MM.1S (cell line): ENCODE results near the gene ABCC11.

ENCODE experiments used
- DNase-seq: peaks from one replicate; pipeline ENCODE4 v3.0.0-alpha.2; 2015
- H2AFZ ChIP-seq: fragments of 300-600 bp; sonication (generic); 2 replicates; pipeline ENCODE4 v1.6.0; 2016; ENCODE audit warnings: antibody characterized with exemption, low read length
- H3F3A ChIP-seq: fragments of 300-600 bp; sonication (generic); 2 replicates; pipeline ENCODE4 v1.6.1; 2016; ENCODE audit warnings: mild to moderate bottlenecking, antibody characterized with exemption, low read length, moderate library complexity, mixed read lengths; ENCODE audit not compliant: insufficient read depth
- H3K27ac ChIP-seq: fragments of 300-600 bp; sonication (generic); 2 replicates; pipeline ENCODE4 v1.5.1; 2016; ENCODE audit warnings: mild to moderate bottlenecking, low read length
- H3K27me3 ChIP-seq: fragments of 300-600 bp; sonication (generic); replicated peaks from 2 replicates; pipeline ENCODE4 v1.6.0; 2016; ENCODE audit warnings: low read length; ENCODE audit not compliant: insufficient read depth
- H3K36me3 ChIP-seq: fragments of 300-600 bp; sonication (generic); replicated peaks from 2 replicates; pipeline ENCODE4 v1.6.1; 2016; ENCODE audit warnings: mild to moderate bottlenecking, low read length, mixed read lengths; ENCODE audit not compliant: insufficient read depth
- H3K4me1 ChIP-seq: fragments of 300-600 bp; sonication (generic); 2 replicates; pipeline ENCODE4 v1.6.1; 2016; ENCODE audit warnings: low read length, mixed read lengths
- H3K4me2 ChIP-seq: fragments of 300-600 bp; sonication (generic); 2 replicates; pipeline ENCODE4 v1.6.0; 2016; ENCODE audit warnings: low read depth, low read length
- H3K4me3 ChIP-seq: fragments of 300-600 bp; sonication (generic); 2 replicates; pipeline ENCODE4 v1.5.1; 2016; ENCODE audit warnings: low read length, mixed read lengths
- H3K79me2 ChIP-seq: fragments of 300-600 bp; sonication (generic); 2 replicates; pipeline ENCODE4 v1.6.1; 2016; ENCODE audit warnings: mixed run types, low read length, mixed read lengths
- H3K9ac ChIP-seq: fragments of 300-600 bp; sonication (generic); 2 replicates; pipeline ENCODE4 v1.6.1; 2016; ENCODE audit warnings: low read length, mixed read lengths
- H3K9me2 ChIP-seq: fragments of 300-600 bp; sonication (generic); replicated peaks from 2 replicates; pipeline ENCODE4 v1.6.1; 2016; ENCODE audit warnings: mild to moderate bottlenecking, low read length, mixed read lengths; ENCODE audit not compliant: insufficient read depth
- H3K9me3 ChIP-seq: fragments of 300-600 bp; sonication (generic); replicated peaks from 2 replicates; pipeline ENCODE4 v1.6.1; 2016; ENCODE audit warnings: mild to moderate bottlenecking, low read length, mixed read lengths; ENCODE audit not compliant: insufficient read depth
- H4K20me1 ChIP-seq: fragments of 300-600 bp; sonication (generic); 2 replicates; pipeline ENCODE4 v1.6.1; 2016; ENCODE audit warnings: mild to moderate bottlenecking, low read length, moderate library complexity, mixed read lengths; ENCODE audit not compliant: insufficient read depth
- EZH2 ChIP-seq: fragments of 300-600 bp; sonication (generic); optimal IDR thresholded peaks from 2 replicates; pipeline ENCODE3; 2017; ENCODE audit warnings: low read depth, mild to moderate bottlenecking, antibody characterized with exemption, low read length, mixed read lengths
- EZH2phosphoT487 ChIP-seq: fragments of 300-600 bp; sonication (generic); IDR thresholded peaks from 2 replicates; pipeline ENCODE4 v1.6.1; 2018; ENCODE audit warnings: antibody characterized with exemption, low read length
- TF ChIP-seq, protein P1 (sequence below): fragments of 300-600 bp; sonication (generic); IDR thresholded peaks from 2 replicates; pipeline ENCODE4 v1.5.1; 2016; ENCODE audit warnings: antibody characterized with exemption, low read length, mixed read lengths

The ABCC11 gene

GRCh38 chr16:48121276-48121675 is 126.1 kb downstream of the ABCC11 start:
- Histone ChIP-seq H3K9me2 (no peaks in the 10 kb centered on the region), H3K27me3 (no peaks in the 10 kb centered on the region), H3K79me2 (no peaks in the 10 kb centered on the region), H3K4me2 (no peak overlapping the region), H3K4me3 (no peak overlapping the region), H3K9me3 (no peaks in the 10 kb centered on the region), H3K4me1 (no peaks in the 10 kb centered on the region), H3K9ac (no peak overlapping the region), H2AFZ (no peak overlapping the region), H4K20me1 (no peaks in the 10 kb centered on the region), H3K27ac (no peak overlapping the region), H3F3A (no peaks in the 10 kb centered on the region), H3K36me3 (no peaks in the 10 kb centered on the region)
- DNase-seq: no peak
- TF ChIP-seq EZH2 (no peak), EZH2phosphoT487 (no peak)
- TF ChIP-seq, protein P1, sequence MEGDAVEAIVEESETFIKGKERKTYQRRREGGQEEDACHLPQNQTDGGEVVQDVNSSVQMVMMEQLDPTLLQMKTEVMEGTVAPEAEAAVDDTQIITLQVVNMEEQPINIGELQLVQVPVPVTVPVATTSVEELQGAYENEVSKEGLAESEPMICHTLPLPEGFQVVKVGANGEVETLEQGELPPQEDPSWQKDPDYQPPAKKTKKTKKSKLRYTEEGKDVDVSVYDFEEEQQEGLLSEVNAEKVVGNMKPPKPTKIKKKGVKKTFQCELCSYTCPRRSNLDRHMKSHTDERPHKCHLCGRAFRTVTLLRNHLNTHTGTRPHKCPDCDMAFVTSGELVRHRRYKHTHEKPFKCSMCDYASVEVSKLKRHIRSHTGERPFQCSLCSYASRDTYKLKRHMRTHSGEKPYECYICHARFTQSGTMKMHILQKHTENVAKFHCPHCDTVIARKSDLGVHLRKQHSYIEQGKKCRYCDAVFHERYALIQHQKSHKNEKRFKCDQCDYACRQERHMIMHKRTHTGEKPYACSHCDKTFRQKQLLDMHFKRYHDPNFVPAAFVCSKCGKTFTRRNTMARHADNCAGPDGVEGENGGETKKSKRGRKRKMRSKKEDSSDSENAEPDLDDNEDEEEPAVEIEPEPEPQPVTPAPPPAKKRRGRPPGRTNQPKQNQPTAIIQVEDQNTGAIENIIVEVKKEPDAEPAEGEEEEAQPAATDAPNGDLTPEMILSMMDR: no peak

DNA sequence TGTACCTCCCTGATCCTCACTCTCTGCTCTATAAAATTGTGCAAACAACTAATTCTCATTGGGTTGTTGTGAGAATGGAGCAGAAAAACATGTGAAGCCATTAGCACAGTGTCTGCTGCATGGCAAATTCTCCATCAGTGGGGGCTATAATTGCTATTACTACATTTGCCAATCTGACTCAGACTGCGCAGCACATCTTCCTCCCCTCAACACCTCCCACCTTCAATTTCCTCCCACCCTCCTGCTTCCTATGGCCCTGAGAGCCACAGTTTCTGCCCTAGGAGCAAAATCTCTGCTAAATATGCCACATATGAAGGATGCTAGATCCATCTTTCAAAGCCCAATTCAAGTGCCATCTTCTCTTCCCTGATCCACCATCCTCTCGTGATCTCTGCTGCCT is 128.5 kb downstream of the ABCC11 start:
- Histone ChIP-seq H3K36me3 (no peaks in the 10 kb centered on the region), H3K4me1 (no peaks in the 10 kb centered on the region), H4K20me1 (no peaks in the 10 kb centered on the region), H3K4me2 (no peak overlapping the region), H2AFZ (no peak overlapping the region), H3K79me2 (no peaks in the 10 kb centered on the region), H3F3A (no peaks in the 10 kb centered on the region), H3K9ac (no peak overlapping the region), H3K9me2 (no peaks in the 10 kb centered on the region), H3K27ac (no peak overlapping the region), H3K27me3 (no peaks in the 10 kb centered on the region), H3K9me3 (no peaks in the 10 kb centered on the region), H3K4me3 (no peak overlapping the region)
- TF ChIP-seq EZH2phosphoT487 (no peak), EZH2 (no peak)
- TF ChIP-seq, protein P1: no peak
- no peak for DNase-seq

- Histone ChIP-seq H3K4me3 (no peak overlapping the region), H3K4me1 (no peaks in the 10 kb centered on the region), H3K27ac (no peak overlapping the region), H3K27me3 (no peaks in the 10 kb centered on the region), H4K20me1 (no peaks in the 10 kb centered on the region), H3K4me2 (no peak overlapping the region), H3K9me3 (no peaks in the 10 kb centered on the region), H3K36me3 (no peaks in the 10 kb centered on the region), H3F3A (no peaks in the 10 kb centered on the region), H2AFZ (no peak overlapping the region), H3K79me2 (no peaks in the 10 kb centered on the region), H3K9me2 (no peaks in the 10 kb centered on the region), H3K9ac (no peak overlapping the region)
- DNase-seq: no peak
- TF ChIP-seq EZH2 (no peak), EZH2phosphoT487 (no peak)
- TF ChIP-seq, protein P1: peak; percentile 66
Measured at GRCh38 chr16:48117217-48118105, 129.9 kb downstream of the ABCC11 start.
